22Rv1 (cell line): Measurements from ENCODE around the gene NFYC.

Source experiments
- CTCF ChIP-seq: fragments of 450-650 bp; IDR thresholded peaks from 2 replicates; pipeline ENCODE4 v1.5.1; 2017; ENCODE audit warnings: mild to moderate bottlenecking
- ZFX ChIP-seq: fragments of 450-650 bp; IDR thresholded peaks from 2 replicates; pipeline ENCODE4 v1.6.1; 2017; ENCODE audit warnings: antibody characterized with exemption, borderline replicate concordance

- TF ChIP-seq CTCF = no peak
- no peak for TF ChIP-seq ZFX
Measured at GRCh38 chr1:40776236-40777072, 85.0 kb downstream of the NFYC start.
